ENCODE measurements around the gene CRTC1.

CRTC1 gene

DNA sequence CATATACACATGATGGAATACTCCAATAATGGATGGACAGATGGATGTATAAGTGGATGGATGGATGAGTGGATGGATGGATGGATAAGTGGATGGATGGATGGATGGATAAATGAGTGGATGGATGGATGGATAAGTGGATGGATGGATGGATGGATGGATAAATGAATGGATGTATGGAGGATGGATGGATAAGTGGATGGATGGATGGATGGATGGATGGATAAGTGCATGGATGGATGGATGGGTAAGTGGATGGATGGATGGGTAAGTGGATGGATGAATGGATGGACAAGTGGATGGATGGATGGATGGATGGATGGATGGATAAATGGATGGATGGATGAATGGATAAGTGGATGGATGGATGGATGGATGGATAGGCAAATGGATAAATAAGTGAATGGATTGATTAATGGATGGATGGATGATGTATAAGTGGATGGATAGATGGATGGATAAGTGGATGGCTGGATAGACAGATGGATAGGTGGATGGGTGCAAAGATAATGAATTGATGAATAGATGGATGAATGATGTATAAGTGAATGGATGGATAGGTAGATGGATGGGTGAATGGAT is 116.0 kb downstream of the CRTC1 start:
- TF ChIP-seq, protein P1, sequence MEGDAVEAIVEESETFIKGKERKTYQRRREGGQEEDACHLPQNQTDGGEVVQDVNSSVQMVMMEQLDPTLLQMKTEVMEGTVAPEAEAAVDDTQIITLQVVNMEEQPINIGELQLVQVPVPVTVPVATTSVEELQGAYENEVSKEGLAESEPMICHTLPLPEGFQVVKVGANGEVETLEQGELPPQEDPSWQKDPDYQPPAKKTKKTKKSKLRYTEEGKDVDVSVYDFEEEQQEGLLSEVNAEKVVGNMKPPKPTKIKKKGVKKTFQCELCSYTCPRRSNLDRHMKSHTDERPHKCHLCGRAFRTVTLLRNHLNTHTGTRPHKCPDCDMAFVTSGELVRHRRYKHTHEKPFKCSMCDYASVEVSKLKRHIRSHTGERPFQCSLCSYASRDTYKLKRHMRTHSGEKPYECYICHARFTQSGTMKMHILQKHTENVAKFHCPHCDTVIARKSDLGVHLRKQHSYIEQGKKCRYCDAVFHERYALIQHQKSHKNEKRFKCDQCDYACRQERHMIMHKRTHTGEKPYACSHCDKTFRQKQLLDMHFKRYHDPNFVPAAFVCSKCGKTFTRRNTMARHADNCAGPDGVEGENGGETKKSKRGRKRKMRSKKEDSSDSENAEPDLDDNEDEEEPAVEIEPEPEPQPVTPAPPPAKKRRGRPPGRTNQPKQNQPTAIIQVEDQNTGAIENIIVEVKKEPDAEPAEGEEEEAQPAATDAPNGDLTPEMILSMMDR (IDR thresholded peaks at IDR 0.05; ENCODE audit: low read depth, low read length): no peak
- DNase-seq (ENCODE audit: low read depth in 2 of 2): no peak
- H3K4me3 ChIP-seq (replicated peaks in 1 of 2; ENCODE audit: low read depth in 2 of 2, low read length in 2 of 2): no peak overlapping the region

DNA sequence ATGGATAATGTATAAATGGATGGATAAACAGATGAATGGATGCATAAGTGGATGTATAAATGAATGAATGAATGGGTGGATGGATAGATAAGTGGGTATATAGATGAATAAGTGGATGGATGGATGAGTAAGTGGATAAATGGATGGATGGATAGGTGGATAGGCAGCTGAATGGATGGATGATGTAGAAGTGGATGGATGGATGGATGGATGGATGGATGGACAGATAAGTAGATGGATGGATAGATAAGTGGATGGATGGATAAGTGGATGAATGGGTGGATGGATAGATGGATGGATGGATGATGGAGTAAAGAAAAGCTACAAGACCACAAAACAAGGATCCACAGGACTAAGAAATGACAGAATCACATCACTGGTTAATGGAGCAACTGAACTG is 116.6 kb downstream of the CRTC1 start:
- no peak overlapping the region for H3K4me3 ChIP-seq (replicated peaks in 1 of 2; ENCODE audit: low read depth in 2 of 2, low read length in 2 of 2)
- TF ChIP-seq, protein P1 (IDR thresholded peaks at IDR 0.05; ENCODE audit: low read depth, low read length): no peak
- DNase-seq (ENCODE audit: low read depth in 2 of 2): no peak

DNA sequence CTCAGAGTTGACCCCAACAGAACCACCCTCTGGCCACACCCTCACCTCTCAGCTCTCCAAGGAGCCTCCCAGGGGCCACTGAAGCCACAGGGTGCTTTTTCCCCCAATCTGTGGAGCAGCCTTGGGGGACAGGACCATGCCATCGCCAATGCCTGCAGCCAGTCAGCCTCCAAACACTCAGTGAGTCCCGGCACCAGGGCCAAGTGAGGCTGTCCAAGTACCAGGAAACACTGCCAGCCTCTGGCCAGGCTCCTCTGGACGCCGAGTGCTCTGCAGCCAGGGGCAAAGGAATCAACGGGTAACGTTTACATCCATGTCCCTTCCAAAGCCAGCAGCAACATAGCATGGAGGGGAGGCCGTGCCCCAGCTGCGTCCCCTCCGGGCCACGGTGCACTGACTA is 117.2 kb downstream of the CRTC1 start:
- TF ChIP-seq, protein P1 (IDR thresholded peaks at IDR 0.05; ENCODE audit: low read depth, low read length): no peak
- H3K4me3 ChIP-seq (replicated peaks in 1 of 2; ENCODE audit: low read depth in 2 of 2, low read length in 2 of 2): no peak overlapping the region
- DNase-seq (ENCODE audit: low read depth in 2 of 2): no peak

DNA sequence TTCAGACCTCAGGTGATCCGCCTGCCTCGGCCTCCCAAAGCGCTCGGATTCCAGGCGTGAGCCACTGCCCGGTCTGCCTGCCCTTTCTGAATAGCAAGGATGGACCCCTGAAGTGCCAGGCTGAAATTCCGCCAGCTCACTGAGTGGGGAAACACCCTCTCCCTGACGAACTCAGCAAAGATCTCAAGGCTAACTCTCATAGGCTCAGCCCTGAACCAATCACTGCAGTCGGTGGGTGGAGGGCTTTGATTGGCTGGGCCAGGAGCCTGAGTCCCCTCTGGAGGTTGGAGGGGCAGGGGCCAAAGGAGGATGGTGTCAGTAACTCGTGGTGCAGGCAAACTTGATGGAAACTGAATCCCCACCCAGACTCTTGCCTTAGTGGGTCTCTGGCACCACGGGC is 118.9 kb downstream of the CRTC1 start:
- no peak for DNase-seq (ENCODE audit: low read depth in 2 of 2)
- H3K4me3 ChIP-seq (replicated peaks in 1 of 2; ENCODE audit: low read depth in 2 of 2, low read length in 2 of 2): no peak overlapping the region
- TF ChIP-seq, protein P1 (IDR thresholded peaks at IDR 0.05; ENCODE audit: low read depth, low read length): no peak

DNA sequence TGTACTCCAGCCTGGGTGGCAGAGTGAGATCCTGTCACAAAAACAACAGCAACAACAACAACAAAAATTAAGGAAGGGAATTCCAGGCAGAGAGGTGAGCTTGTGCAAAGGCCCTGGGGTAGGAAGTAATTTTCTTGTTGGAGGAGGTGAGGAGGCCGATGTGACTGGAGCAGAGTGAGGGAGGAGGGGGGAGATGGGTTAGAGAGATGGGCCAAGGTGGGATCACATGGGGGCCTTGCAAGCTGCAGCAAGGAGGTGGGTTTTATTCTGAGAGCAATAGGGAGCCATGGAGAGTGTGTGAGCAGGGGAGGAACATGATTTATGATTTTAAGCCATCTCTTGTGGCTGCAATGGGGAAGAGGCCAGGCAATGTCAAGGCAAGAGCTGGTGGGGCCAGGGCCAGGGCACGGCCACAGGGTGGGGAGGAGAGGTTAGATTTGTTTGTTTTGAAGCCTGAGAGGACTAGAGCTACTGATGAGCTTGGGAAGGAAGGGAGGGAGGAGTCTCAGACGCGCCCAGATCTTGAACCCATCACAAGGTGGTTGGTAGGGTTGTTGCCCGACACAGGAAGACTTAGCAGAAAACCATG is 120.2 kb downstream of the CRTC1 start:
- no peak overlapping the region for H3K4me3 ChIP-seq (replicated peaks in 1 of 2; ENCODE audit: low read depth in 2 of 2, low read length in 2 of 2)
- TF ChIP-seq, protein P1 (IDR thresholded peaks at IDR 0.05; ENCODE audit: low read depth, low read length): no peak
- DNase-seq (ENCODE audit: low read depth in 2 of 2): no peak

DNA sequence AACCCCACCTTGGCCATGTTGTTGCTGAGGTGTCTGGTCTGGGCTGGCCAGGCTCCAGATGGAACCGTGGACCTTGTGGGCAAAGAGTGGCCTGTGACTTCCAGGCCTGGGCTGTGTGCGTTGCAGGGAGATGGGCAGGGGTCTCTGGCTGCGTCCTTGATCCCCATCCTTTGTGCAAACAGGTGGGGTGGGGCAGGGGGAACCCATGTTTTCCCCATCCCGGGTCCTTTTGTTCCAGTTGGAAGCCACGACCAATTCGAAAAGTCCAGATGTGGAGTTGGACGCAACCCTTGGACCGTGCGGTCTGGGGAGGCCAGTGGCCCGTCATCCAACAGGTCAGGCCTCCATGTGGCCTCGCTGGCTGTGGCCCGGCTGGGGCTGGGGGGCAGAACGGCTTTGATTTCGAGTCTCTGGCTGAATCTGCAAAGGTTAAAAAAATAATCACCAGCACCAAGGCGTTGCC is 120.7 kb downstream of the CRTC1 start:
- no peak overlapping the region for H3K4me3 ChIP-seq (replicated peaks in 1 of 2; ENCODE audit: low read depth in 2 of 2, low read length in 2 of 2)
- TF ChIP-seq, protein P1 (IDR thresholded peaks at IDR 0.05; ENCODE audit: low read depth, low read length): no peak
- no peak for DNase-seq (ENCODE audit: low read depth in 2 of 2)

DNA sequence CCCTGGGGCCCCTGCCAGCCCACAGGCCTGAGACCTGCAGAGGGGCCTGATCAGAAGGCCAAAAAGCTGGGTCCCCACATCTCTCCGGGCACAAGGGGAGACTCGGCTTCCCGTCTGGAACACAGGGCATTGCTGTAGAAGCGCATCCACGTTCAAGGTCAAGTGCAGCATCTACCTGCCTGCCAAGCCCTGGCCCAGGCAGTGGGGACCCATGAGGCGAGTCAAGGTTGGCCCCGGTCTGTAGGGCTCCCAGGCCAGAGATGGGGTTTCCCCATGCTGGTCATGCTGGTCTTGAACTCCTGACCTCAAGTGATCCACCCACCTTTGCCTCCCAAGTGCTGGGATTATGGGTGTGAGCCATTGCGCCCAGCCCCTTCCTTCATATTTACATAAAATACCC is 121.2 kb downstream of the CRTC1 start:
- DNase-seq (ENCODE audit: low read depth in 2 of 2): no peak
- TF ChIP-seq, protein P1 (IDR thresholded peaks at IDR 0.05; ENCODE audit: low read depth, low read length): no peak
- H3K4me3 ChIP-seq (replicated peaks in 1 of 2; ENCODE audit: low read depth in 2 of 2, low read length in 2 of 2): no peak overlapping the region

Measured in cardiac fibroblast (primary cell).